HG03103 (cell line): ENCODE data around the gene APOBEC3F.

Experiments
- ATAC-seq: cut with Tn5 transposase; IDR thresholded peaks from one replicate; pipeline ENCODE4 v1.9.1; 2021; ENCODE audit warnings: low read depth; ENCODE audit not compliant: unreplicated experiment

Gene APOBEC3F

DNA sequence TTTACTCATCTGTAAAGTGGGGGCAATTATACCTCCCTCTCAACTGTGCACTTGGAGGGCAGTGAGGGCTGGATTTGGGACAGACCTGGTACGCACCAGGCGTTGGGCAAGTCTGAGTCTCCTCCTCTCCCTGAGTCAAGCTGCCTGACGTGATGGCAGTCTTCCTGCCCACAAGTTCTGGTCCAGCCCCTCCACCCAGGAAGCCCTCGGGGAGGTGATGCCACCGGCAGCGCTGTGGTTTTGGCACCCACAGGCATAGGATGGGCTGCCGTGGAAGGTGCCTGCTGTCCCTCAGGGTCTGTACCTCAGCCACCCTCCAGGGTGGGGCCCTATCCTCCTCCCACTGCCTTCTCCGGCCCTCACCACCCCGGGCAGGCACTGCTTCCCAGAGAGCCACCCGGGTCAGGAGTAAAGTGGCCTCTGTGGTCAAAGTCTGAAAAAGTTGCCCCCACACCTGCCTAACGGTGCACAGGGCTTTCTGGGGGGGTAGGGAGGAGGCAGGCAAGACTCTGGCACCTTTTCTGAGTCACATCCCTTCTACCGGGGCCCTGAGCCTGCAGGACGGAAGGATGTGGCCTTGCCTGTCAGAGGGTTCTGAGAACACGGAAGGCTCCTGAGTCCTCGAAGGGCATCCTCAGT, 49.9 kb downstream of the APOBEC3F start:
- ATAC-seq = no peak

GRCh38 chr22:39091126-39092081, 50.7 kb downstream of the APOBEC3F start:
- ATAC-seq = no peak

DNA sequence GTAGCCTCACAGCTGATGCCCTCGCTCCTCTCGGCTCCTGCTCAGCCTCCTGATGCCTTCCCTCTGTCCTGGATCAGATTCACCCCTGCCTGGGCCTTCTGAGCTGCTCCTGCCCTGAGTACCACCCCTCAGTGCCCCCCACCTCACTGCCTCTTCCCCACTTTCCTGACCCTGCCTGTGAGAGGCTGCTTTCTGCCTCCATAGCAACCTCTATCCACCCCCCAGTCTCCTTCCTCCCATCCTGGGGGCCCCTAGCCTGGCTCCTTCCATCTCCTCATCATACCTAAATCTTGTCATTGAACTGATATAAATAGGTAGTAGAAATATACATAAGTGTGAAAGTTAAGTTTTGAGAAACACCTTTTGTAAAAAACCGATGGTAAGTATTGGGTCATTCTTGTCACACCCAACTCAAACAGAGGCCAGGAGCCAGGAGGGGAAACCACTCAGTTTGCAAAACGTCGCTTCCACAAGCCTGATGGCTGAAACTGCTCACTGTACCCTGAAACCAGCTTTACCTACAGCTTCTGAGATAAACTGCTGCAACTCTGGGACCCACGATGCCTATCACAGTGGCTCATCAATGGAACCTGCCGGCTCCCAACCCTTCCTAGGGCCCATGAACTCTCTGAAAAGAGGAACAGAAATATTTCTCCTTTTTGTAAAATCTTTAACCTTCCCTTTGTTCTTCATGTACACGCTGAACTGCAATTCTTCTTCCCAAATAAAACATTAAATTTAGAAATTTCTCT, 51.6 kb downstream of the APOBEC3F start:
- no peak for ATAC-seq

- no peak for ATAC-seq
Observed at GRCh38 chr22:39094717-39095389, 54.2 kb downstream of the APOBEC3F start.

DNA sequence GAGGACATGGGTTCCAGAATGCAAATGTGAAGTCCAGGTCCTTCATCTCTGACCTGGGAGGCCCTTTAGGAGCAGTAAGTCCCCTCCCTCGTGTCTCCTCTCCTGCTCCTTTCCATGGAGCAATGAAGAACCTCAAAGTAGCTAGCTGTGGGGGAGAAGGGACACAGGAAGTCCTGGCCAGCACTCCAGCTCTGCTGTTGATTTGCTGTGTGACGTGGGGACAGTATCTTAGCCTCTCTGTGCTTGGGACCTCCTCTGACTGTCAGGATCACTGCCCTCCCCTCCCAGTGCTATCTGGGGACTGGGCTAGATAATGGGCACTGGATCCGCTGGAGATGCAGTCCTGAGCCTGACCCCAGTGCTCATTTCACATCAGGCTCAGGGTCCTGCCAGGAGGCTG, 55.3 kb downstream of the APOBEC3F start:
- no peak for ATAC-seq

- ATAC-seq = no peak
Observed at GRCh38 chr22:39097098-39098020, 56.7 kb downstream of the APOBEC3F start, which contains the start of gene APOBEC3H. Gene APOBEC3H, plus strand, starts transcription at chr22:39097244. Its CDS starts 3,035 bp downstream, at chr22:39100279.

DNA sequence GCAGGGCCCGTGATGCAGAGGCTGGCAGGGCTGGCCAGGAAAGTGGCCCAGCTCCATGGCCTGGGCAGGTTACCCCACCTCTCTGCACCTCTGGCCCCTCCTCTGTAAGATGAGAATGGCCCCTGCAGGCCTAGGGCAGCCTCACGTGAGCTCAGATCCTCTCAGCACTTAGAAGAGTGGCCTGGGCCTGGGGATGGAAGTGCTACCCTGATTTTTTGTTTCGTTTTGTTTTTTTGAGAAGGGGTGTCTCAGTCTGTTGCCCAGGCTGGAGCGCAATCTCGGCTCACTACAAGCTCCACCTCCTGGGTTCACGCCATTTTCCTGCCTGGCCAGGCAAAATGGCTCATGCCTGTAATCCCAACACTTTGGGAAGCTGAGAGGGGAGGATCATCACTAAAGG, 57.4 kb downstream of the APOBEC3F start:
- no peak for ATAC-seq

- ATAC-seq = no peak
Observed at GRCh38 chr22:39098576-39098975, 57.9 kb downstream of the APOBEC3F start.

DNA sequence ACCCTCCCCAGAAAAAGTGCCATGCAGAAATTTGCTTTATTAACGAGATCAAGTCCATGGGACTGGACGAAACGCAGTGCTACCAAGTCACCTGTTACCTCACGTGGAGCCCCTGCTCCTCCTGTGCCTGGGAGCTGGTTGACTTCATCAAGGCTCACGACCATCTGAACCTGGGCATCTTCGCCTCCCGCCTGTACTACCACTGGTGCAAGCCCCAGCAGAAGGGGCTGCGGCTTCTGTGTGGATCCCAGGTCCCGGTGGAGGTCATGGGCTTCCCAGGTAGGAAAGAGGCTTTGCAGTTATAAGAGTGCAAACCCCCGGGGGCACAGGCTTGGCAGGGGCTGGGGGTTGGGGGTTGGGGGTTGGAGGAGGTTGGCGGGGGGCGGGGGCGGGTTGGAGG, 60.6 kb downstream of the APOBEC3F start:
- no peak for ATAC-seq

- ATAC-seq = no peak
Observed at GRCh38 chr22:39103431-39103830, 62.8 kb downstream of the APOBEC3F start.
